GM19467 (cell line): ENCODE measurements around the gene CDH4.
"Not testable (repeated sequence)": the region's sequence is repeated elsewhere in the genome, so short reads cannot be mapped to it uniquely, and the experiment has no call there.

Experiments
- ATAC-seq: cut with Tn5 transposase; IDR thresholded peaks from one replicate; pipeline ENCODE4 v1.9.1; 2021; ENCODE audit warnings: mild to moderate bottlenecking, moderate library complexity; ENCODE audit not compliant: unreplicated experiment

The CDH4 gene

DNA sequence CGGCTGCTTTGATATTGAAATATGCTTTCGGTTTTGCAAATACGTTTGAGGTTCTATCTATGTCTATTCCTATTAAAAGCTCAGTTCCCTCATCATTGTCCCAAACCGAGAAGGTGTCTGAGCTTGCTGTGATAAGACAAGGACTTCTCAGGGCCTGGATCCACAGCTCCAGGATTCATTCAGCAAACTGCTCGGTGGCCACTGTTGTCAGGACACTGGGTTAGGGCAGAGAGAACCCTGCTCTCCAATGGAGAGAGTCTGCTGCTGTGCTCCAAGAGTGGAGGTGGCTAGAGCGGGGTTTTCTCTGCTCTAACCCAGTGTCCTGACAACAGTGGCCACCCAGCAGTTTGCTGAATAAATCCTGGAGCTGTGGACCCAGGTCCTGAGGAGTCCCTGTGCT is 198.5 kb downstream of the CDH4 start:
- ATAC-seq, result no peak

DNA sequence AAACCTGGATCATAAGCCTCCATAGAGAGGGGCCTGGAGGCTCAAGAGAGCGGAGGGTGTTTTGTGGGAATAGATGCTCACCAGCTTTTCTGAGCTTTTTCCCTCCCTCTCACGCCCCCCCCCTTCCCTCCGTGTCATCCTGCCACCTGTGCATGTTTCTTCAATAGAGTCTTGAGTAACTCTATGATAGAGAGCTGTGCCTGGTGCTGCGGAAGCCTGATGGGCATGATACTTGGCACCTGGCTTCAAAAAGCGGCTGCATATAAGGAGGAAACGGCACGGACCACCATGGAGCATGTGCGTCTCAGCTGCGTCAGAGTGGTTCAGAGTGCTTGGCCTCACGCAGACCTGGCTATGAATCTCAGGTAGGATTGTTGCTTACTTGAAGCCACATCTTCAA is 198.9 kb downstream of the CDH4 start:
- no peak for ATAC-seq

DNA sequence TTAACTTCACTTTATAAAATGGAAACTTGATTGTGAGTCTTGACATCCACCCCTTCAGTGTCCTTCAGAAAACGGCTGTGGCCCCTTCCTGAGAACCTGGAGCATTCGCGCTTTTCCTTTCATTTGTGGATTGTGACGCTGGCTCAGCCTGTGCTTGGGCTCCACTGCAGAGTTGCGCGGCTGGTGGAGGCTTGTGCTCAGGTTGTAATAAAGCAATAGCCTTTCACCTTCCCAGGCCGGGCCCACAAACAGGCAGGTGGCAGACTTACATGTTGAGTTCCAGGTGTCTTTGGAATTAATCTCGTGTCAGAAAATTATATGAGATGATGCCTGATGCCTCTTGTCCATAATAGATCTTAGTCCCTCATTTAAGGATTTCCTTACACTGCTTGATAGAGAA is 199.9 kb downstream of the CDH4 start:
- ATAC-seq, result no peak

DNA sequence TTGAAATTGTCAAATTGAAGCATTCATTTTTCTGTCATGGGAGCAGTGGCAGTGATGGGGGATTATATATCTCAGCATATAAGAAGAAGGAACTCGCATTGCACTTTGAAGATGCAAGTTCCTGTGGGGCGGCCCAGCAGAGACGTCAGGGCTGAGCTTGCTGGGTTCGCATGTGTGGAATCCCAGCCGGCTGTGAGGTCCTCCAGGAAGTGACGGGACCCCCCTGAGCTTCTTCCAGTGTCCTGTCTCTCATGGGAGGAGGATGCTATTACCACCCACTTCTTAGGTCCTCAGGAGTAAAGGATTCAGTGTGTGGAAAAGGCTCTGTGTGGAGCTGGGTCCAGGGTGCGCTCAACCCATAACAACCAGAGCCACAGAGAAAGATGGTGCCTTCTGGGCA is 201.2 kb downstream of the CDH4 start:
- ATAC-seq, result no peak

DNA sequence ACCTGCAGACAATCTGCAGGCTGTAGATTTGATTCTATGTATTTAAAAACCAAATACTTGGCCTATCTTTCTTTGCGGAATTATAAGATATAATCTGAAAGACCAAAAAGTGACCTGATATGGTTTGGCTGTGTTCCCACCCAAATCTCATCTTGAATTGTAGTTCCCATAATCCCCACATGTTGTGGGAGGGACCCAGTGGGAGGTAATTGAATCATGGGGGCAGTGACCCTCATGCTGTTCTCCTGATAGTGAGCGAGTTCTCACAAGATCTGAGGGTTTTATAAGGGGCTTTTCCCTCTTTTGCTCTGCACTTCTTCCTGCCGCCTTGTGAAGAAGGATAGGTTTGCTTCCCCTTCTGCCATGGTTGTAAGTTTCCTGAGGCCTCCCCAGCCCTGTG is 201.6 kb downstream of the CDH4 start:
- not testable (repeated sequence) for ATAC-seq

DNA sequence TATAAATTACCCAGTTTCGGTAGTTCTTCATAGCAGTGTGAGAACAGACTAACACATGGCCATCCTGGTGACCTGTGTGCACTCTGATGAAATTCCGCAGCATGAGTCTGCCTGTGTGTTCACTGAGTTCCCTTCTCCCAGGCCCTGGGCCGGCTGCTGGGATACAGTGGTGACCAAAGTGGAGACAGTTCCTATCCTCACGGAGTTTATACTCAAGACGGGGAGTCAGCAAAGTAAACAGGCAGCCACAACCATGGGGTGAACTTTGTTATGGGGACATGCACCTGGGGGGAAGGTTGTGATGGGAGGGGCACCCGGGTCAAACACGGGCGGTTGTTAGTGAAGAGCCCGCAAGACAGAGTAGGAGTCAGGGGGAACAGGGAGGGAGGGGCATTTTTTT is 202.0 kb downstream of the CDH4 start:
- no peak for ATAC-seq

DNA sequence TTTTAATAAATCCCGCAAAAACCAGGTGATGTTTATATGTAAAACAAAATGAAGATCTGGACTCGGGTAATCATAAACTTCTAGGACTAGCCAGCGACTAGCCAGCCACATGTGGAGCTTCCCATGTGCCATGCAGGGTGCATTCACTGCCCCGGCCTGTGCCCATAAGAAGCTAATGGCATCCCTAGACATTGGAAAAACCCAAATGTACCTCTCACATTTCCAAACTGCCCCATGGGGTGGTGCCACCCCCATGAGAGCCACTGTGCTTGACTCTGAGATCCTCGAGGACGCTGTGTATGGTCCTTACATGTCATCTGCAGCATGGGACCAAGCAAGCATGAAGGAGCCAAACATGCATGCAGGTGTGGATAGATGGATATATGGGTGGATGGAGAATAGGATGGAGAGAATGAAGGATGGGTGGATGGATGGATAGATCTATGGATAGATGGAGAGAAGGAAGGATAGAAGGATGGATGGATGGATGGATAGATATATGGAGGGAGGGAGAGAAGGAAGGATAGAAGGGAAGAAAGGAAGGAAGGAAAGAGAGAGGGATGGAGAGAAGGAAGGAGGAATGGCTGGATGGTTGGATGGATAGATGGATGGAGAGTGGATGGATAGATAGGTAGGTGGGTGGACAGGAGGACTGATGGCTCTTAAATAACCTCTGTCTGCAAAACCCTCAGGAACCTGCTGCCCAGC is 203.6 kb downstream of the CDH4 start:
- no peak for ATAC-seq

DNA sequence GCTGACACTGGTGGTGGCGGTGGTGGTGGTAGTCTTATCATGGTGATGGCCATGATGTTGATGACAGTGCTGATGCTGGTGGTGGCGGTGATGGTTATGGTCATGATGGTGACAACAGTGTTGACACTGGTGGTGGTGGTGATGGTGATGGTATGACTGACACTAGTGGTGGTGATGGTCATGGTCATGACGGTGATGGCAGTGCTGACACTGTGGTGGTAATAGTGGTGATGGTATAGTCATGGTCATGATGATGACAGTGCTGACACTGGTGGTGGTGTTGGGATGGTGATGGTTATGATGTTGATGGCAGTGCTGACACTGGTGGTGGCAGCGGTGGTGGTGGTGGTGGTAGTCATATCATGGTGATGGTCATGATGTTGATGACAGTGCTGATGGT is 205.7 kb downstream of the CDH4 start:
- ATAC-seq, result no peak

DNA sequence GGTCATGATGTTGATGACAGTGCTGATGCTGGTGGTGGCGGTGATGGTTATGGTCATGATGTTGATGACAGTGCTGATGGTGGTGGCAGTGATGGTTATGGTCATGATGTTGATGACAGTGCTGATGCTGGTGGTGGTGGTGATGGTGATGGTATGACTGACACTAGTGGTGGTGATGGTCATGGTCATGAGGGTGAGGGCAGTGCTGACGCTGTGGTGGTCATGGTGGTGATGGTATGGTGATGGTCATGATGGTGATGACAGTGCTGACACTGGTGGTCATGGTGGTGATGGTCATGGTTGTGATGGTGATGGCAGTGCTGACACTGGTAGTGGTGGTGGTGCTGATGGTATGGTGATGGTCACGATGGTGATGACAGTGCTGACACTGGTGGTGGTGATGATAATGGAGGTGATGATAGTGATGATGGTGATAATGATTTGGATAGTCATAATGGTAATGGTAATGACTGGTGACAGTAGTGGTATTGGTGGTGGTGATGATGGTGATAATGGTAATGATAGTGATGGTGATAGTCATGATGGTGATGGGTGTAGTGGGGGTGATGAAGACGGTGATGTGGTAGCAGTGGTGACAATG is 206.2 kb downstream of the CDH4 start:
- ATAC-seq, result no peak

DNA sequence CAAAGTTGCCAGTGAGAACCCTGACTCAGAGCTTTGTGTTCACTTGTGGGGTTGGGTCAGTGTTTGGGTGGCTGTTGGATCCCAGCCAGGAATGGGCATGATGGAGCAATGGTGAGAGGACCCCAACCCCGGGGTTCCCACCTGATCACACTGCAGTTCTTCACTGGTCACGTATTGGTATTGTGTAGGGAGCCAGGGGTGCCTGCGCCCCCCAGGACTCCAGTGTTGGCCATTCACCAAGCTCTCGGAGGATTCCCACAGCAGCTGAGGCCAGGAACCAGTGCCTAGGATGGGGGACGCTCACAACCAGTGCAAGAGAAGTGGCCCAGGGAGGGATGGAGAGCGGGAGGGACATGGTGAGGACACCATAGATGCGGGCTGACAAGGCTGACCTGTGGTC is 207.2 kb downstream of the CDH4 start:
- ATAC-seq, result no peak

DNA sequence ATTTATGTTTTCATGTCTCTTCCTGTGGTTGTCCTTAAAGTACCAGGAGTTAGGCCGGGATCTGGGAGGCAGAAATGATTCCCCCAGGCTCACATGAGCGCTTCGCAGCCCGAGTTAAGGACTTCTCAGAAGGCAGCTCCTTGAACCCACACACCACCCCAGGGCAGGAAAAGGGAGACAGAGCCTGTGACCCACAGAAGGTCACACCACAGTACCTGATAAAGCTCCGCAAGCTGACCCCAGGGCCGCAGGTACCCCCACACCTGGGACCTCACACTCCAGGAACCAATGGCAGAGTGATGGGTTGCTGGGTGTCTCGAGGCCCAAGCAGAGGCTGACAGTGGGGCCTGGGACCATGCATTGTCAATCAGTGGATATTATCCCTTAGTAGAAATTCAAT is 207.6 kb downstream of the CDH4 start:
- ATAC-seq, result no peak

DNA sequence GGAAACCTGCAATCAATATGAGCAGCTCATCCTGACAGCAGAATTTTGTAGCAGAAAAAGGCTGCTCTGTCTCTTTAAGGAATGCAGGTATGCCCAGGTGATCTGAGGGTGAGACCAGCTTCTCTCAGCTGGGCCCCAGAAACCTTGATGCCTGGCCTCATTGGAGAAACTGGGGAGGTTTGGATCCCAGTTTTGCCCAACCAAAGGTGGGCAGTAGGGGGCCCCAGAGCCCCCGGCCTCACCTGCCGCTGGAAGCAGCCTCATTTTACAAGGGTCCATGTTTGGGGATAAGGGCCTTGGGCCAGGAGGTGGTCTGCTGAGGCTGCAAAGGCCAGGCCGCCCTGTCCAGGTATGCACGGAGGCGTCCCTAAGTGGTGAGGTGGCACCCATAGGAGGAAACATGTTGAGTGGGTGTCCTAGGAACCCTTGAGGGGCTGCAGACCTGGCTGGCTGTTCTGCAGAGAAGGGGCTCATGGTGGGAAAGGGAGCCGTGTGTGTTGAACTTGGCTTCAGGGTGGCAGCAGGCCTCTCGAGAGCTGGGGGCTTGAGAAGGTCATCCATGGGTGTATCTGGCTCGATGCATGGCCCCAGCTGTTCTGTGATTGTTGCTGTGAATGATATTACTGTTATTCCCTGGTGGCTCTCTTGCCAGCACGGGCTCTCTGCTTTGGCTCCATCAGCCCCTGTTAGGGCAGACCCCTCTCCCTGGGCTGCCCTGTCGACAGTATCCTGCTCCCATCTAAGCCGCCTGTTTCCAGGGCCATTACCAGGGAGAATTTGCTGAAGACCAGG is 208.4 kb downstream of the CDH4 start:
- no peak for ATAC-seq

DNA sequence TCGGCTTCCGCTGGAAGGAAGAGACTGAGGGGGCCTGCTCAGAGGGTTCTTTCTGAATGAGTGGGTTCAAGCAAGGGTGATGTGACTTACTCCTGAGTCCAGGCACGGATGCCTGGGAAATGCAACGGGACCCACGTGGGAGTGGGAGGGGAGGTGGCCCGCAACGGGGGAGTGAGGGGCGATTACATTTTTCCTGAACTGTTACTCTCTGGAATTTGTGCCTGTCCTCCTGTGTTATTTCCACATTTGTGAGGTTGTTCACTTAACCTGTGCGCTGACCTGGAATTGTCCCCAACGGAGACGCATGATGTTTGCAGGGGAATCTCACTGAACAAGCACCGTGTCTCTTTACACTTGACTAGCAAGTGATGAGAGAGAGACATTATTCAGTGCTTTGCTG is 209.4 kb downstream of the CDH4 start:
- no peak for ATAC-seq

DNA sequence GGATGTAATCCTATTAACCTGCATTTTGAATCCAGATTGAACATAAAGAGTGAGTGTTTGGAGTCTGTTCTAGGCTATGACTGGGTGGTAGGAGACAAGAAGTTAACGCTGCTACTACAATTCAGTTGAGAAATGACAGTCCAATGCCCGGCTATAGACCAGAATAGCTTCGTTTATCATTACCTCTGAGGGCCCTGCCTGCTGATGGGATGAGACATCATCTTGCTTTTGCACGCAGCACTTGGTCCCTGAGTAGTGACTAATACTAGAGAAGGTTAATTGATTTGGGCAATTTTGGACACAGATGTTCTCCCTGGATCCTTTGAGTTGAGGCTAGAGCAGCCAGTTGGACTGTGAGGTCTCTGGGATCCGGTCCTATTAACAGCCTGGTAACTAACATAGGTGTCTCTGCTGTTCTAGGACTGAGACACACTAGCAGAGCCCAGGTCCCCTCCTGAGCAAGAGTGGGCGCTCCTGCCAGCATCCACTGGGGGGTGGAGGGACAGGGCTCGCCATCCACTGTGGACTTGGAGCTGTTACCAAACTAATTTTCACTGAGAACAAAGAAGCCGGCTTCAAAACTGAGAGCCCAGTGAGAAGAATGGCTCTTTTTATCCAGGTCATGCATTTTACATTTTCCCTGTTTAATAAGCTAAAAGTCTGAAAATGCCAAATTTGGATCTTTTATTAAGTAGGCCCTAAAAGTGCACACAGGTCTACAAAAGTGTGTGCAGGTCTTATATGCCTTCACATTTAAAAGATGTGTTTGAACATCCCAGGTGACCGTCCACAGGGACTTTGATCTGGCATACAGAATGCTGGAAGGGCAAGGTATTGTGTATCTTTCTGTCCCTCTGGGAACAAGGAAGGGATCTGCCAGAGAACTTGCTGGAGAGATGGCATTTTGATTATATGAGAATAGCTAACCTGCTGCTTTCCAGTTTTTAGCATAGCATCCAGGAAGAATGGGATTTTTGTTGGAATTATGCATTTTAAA is 212.5 kb downstream of the CDH4 start:
- no peak for ATAC-seq

DNA sequence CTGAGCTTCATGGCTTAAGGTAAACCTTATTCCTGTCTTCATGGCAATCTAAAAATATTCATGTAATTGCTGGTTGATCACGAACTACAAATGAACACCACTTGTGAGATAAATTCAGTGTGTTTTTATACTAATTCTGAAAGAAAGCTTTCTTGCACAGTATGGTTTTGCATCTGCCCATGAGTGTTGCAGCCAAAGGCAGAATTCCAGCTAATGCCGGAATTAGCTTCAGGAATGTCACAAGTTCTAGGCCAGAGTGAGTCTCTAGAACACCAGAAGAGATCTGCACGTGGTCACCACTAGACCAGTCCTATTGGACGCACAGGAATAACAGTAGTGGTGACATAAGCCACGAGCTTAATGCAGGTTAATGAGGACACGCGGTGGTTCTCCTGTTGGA is 223.7 kb downstream of the CDH4 start:
- no peak for ATAC-seq

DNA sequence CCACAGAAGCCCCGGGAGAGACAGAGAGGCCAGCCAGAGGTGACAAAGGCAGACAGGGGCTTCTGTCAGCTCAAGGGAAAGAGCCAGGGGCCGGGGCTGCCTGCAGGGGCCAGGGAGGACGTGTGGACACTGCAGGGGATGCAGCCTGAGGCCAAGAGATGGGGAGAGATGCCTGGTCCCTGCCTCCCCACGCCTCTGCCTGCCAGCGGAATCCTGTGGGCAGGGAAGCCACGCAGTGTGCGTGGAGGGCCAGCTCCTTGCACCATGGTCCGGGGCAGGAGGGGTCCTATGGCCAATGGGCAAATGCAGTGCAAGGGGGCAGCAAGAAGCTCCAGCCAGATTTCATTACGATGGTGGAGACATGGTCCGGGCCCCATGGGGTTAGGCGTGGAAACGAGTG is 224.9 kb downstream of the CDH4 start:
- no peak for ATAC-seq

DNA sequence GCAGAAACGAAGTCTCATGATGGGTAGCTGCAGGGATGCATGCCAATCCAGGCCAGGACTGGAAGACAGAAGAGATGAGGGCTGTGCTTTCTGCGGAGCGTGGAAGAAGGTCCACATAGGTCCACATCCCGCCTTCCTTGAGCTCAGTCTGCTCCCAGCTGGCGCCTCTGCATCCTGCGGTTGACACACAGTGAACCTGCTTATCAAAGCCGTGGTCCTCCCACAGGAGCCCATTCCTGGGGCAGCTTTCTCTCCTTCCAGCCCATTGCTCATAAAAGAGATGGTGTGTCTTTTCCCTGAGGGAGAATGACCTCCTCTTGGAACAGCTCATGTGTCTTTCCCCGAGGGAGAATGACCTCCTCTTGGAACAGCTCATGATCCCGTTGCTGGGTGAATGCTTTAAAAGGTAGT is 225.4 kb downstream of the CDH4 start:
- ATAC-seq, result no peak

DNA sequence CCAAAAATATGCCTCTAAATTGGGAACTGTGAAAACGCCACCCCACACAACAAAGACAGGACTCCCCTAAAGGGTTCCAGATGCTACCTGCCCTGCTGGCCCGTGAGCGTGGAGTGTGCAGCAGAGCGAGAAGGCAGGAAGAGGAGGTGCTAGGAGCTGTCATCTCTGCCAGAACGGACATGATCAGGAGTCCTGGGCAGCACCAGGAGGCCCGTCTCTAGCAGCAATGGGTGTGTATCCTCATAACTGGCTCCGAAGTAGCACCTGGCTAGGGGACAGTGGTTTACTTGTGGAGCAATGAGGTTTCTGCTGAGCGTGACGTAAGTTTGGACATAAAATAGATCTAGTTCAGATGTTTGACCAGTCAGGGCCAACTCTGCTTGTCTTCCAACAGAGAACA is 226.0 kb downstream of the CDH4 start:
- ATAC-seq, result no peak

DNA sequence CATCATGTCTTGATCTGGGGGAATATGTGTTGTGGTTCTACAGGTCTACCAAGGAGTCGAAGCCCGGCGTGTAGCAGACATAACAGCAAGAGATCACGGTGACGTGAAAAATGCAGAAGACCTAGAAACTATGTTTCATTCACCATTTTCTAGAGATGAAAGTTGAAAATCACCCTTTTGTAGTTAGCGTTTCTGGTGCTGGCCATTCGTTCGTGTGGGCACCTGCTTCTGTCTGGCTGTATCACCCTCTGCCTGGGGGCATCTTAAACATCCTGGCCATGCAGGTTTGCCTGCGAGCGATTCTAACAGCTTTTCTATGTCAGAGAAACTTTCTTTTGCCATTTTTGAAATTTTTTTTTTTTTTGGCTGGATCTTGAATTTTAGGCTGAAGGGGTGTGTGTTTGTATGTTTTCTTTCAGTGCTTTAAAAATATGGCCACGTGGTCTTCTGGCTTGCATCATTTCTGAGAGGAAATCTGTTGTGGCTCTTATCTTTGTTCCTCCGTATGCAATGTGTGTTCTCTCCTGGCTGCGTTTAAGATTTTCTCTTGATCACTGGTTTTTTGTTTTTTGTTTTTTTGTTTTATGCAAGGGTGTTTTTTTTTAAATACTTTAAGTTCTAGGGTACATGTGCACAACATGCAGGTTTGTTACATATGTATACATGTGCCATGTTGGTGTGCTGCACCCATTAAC is 226.7 kb downstream of the CDH4 start:
- ATAC-seq, result no peak

DNA sequence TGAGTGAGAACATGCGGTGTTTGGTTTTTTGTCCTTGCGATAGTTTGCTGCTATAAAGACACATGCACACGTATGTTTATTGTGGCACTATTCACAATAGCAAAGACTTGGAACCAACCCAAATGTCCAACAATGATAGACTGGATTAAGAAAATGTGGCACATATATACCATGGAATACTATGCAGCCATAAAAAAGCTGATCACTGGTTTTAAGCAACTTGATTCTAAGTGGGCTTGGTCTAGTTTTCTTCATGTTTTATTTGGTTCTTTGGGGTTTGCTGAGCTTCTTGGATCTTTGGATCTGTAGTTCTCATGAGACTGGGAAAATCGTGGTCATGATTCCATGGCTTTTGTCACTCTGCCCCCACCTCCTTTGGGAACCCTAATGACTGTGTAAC is 227.4 kb downstream of the CDH4 start:
- ATAC-seq, result not testable (repeated sequence)
